GM21367 (cell line): ENCODE results near the gene JMJD7.

Experiments
- ATAC-seq: cut with Tn5 transposase; IDR thresholded peaks from one replicate; pipeline ENCODE4 v1.9.1; 2021; ENCODE audit not compliant: unreplicated experiment

Gene JMJD7

DNA sequence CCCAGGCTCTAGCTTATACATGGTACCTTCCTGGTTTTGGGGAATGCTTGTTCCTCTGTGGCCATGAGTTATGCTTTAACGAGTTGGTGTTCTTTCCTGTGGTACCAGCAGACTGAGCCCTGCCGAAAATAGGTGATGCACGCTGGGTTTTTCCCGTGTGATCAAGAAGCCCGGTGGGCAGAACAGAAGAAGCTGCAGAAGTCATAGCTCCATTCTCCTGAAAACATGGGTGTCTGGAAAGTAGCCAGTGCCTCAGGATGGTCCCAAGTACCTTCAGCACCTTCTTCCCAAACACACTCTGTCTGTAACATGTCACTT lies 28.4 kb upstream of the JMJD7 start:
- no peak for ATAC-seq

DNA sequence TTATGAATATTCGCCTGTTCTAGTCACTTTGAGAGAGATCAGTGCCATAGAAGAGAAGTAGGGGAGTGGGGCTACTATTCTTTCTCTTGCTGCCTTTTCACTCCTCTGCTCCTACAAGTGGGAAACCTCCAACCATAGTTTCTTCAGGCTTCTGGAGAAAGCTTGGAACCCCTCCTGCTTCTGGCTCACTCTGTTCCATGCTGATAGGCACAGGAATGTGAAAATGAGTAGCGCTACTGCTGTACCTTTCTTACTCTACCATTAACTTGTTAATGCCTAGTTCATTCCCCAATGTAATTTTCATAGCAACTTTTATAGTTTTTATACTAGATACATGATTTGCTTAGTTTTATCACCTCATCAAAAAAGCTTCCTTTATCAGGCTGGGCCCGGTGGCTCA lies 26.7 kb upstream of the JMJD7 start:
- no peak for ATAC-seq

DNA sequence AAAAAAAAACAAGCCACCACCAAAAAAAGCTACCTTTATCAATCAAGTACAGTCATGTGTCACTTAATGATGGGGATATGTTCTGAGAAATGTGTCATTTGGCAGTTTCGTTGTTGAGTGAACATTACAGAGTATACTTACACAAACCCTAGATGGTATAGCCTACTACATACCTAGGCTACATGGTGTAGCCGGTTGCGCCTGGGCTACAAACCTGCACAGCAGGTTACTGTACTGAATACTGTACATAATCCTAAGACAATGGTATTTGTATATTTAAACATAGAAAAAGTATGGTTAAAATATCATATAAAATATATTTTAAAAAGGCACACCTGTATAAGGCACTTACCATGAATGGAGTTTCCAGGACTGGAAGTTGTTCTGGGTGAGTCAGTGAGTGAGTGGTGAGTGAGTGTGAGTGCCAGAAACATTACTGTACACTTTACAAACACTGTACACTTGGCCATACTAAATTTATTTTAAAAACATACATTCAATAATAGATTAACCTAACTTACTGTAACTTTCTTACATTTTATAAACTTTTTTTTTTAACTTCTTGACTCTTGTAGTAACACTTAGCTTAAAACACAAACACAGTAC lies 25.9 kb upstream of the JMJD7 start:
- ATAC-seq, result no peak

DNA sequence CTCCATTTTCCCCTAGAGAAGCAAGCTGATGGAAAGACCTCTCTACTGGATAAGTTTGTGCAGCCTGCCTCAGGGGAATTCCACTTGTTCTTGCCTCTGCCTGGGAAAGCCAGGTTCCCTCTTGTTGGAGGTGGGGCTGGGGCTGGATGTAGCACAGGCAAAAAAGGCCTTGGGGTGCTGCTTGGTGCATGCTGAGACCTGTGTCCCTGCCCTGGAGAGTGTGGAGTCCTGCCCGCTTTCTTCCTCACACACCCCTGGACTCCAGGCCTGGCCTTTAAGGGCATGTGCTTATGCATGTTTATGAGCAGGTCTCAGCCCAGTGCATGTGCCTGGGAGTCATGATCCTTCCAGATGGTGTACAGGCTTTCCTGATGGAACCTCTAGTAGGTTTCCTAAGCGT lies 23.5 kb upstream of the JMJD7 start:
- no peak for ATAC-seq

DNA sequence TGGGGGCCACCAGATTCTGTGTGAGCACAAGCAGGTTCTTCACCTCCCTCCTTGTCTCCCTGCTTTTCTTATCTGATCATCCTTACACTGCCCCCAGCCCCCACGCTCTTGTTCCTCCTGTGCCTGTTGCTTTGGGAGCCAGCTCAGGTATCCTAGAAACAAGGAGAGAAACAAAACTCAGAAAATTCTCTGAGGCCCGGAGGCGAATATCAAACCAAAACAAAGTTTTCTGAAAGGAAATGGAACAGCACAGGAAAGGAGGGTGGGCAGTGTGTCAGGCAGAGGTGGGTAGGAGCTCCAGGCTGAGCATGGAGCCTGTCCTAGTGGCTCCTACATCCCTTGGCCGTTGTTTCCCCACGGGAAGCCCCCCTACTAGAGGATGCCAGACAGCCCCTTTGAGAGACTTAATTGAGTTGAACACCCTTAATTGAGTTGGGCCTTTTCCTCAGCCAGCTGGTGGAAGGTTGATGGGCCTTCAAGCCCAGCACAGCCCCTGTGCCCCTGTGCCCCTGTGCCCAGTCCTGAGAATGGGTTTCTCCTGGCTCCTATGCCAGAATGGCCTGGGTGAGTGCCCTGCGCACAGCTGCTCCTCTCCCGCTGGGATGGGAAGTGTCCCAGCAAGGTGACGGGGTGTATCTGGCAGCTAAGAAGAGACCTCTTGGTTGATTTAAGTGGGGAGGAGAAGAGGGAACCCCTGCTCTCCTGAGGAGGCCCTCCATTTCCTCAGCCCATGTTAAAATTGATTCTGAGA lies 22.8 kb upstream of the JMJD7 start:
- no peak for ATAC-seq

DNA sequence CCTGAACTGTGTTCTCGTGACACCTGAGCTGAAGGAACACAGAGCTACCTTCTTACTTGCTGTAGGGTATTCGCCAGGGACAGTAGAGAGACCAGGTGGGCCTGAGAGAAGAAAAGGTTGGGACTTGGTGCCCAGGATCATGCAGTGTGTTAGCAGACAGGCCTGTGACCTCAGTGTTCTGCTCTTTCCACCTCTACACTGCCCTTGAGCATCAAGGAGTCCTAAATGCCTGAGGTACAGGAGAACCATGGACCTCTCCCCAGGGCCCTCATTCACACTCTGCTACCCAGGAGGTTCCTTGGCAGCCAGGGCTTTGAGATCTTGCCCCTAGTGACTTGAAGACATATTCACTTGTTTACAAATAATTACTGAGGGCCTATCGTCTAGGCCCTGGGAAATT lies 22.2 kb upstream of the JMJD7 start:
- no peak for ATAC-seq

DNA sequence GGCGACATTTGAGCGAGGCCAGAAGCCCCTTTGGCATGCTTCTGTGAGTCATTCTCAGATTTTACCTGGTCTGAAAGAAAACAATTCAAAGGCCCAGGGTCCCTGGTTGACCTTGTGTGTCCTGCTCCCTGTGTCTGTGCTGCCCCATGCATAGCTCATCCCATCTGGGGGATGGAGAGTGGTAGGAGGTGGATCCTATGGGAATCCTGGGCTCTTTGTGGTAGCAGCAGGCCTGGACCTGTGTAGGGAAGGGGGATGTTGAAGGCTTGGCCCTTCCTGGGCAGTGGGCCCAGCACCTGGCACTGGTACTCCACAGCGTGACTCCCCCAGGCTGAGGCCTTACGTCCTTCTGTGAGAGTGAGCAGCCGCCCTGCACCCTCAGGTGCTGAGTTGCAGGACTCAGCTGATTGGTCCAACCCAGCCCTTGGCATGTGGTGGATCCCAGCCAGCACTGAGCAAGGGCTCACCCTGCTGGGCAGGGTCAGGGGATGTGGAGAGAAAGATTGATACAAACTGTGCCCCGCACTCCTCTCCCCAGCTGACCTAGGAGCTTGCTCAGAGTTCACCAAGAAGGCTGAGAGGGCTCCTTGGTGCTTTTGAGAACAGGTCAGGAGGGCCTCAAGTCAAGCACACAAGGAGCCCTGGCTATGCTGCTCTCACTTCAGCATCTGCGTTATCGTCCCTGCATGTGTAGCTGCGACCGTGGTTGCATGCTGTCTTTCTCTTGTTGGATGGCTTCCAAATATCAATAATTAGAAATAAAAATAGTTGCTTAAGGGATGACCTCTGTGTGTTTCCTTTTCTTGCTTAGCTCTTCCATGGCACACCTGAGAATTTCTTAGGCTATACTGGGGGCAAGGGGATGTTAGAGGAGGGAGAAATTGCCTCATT lies 21.4 kb upstream of the JMJD7 start:
- ATAC-seq, result no peak

DNA sequence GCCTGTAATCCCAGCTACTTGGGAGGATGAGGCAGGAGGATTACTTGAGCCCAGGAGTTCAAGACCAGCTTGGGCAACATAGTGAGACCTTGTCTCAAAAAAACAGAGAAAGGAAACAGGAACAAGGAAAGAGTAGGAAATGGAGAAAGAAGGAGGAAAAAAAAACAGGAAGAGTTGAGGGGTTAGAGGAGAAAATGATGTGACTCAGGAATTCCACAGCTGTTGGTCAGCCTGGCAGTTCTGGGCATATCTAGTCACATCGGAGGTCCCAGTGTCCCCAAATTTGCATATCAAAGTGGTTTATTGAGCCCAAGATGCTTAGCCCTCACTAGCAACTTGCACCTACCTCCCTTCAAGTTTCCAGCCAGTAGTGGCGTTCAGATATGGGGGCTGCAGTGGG lies 18.8 kb upstream of the JMJD7 start:
- ATAC-seq, result no peak

DNA sequence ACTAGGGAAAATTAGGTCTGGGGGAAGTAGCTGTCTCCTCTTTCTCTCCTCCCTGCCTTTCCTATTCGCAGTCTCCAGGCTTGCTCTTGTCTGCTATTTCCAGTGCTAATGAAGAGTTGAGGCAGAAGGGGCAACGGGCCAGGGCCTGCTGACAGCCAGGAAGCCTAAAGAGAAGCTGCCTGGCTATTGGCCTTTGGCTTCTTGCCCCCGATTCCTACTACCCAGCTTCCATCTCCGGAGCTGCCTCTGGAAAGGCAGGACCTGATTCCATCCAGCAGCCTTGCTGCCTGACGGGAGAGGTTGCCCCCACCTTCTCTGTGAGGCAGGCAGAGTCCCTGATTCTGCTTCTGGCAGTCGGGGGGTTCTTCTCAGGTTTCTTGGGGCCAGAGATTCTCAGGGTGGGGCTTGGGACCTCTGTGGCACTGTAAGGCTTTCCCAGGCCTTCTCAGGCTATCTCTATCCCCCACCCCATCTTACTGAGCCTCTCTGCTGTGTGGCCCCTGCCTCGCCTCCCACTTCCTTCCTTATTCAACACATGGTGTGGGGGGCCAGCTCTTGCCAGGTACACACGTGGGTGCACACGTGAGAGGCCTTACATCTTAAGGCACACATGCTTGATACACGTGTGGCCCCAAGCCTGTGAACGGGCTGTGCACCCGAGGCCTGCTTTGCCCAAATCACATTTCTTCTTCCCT lies 18.2 kb upstream of the JMJD7 start:
- ATAC-seq, result no peak

DNA sequence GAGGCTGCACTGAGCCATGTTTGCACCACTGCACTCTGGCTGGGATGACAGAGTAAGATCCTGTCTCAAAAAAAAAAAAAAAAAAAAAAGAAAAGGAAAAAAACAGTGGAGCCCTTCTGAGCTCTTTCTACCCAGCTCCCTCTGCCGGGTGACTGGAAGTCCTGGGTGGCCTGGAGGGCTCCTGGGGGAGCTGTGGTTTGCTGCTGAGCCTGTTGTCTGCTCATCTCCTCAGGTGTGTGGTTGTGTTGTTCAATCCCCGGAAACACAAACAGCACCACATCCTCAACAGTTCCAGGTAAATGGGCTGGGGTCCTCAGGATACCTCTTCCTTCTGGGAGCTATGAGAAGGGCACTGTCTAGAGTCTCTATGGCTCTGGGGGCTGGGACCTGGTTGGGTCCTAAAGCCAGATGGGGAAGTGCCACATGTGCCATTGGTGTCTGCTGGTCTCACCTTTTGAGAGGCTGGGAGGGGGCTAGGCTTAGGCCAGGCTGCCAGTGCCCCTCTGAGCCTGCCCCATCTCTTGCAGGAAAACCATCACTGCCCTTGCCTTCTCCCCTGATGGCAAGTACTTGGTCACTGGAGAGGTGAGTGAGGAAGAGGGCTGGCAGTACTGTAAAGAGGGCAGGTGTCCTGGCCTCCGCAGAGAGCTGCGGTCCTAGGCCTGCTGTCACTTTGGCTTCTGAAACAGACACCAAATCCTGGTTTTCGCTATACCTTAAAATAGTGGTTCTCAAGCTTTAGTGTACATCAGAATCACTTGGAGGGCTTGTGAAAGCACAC lies 17.1 kb upstream of the JMJD7 start:
- no peak for ATAC-seq

DNA sequence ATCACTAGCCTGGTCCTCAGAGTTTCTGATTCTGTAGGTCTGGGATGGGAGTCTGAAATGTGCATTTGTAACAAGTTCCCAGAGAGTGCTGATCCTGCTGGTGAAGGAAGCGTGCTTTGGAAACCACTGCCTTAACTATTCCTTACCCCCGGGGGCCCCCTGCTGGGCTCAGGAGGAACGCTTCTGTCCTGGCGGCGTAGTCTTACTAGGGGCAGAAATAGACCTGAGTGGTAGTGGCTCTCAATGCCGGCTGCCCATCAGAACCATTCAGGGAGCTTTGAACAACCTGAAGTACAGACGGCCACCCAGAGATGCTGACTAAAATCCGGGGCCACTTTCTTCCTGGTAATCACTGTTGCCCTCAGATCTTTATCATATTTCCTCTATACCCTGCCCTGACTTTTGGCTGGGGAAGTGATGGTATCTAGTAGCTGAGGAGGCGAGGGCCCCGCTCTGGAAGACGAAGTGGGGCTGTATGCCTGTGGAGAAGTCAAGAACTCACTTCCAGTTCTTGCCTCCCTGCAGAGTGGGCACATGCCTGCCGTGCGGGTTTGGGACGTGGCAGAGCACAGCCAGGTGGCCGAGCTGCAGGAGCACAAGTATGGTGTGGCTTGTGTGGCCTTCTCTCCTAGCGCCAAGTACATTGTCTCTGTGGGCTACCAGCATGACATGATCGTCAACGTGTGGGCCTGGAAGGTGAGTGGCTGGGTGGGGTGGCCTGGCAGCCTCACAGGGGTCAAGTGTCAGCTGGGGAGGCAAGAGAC lies 16.3 kb upstream of the JMJD7 start:
- no peak for ATAC-seq

DNA sequence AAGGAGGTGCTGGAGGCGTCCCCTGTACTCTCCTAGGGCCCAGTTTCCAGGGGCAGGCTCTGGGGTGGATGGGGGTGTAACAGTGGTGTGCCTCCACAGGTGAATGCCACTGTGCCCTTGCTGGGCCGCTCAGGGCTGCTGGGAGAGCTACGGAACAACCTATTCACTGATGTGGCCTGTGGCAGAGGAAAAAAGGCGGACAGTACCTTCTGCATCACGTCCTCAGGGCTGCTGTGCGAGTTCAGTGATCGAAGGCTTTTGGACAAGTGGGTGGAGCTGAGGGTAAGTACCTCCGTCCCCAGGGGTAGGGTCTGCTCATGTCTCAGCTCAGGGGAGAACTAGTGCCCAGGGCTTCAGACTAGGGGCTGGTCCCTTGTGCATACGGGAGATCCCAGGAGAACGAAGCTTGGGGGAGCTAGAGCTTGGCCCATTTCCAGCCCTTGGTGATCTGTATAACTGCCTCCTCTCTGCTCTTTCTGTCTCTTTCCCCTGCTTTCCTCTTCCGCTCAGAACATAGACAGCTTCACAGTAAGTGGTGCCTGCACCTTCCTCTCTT lies 15.0 kb upstream of the JMJD7 start:
- ATAC-seq, result no peak

DNA sequence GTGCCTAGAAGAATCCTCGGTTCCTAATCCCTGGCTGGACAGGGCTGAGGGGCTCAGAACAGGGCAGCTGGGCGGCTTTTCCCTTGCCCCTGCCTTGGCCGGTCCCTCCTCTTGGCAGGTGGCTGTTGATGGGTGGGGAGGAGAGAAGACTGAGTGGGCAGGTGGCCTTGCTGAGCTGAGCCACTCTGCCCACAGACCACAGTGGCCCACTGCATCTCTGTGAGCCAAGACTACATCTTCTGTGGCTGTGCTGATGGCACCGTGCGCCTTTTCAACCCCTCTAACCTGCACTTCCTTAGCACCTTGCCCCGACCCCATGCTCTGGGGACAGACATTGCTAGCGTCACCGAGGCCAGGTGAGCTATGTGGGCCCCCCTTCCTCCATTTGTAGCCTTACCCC lies 14.5 kb upstream of the JMJD7 start:
- no peak for ATAC-seq

DNA sequence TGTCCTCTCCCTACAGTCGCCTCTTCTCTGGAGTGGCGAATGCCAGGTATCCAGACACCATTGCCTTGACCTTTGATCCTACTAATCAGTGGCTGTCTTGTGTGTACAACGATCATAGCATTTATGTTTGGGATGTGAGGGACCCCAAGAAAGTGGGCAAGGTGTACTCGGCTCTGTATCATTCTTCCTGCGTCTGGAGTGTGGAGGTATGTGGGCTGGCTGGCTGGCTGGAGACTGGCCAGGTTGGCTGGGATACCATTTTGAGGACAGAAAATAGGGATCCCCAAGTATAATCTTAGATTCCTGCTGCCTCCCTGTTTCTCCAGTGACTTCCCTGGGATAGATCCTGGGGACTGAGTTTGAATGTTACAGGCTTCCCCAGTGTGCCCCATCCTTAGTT lies 13.4 kb upstream of the JMJD7 start:
- no peak for ATAC-seq

DNA sequence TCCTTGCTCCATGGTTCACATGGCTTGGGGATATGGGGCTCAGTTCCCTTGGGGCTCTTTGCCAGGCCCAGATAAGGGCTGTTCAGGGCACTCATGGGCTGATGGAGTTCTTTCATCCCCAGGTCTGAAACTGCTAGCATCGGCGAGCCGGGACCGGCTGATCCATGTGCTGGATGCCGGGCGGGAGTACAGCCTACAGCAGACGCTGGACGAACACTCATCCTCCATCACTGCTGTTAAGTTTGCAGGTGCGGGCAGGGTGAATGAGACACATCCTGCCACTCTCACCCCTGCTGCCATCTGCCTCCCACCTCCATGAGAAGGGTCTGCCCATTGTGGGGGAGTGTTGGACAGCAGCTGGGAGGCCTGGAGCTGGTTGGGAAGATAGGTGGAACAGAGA lies 11.1 kb upstream of the JMJD7 start:
- ATAC-seq, result no peak

DNA sequence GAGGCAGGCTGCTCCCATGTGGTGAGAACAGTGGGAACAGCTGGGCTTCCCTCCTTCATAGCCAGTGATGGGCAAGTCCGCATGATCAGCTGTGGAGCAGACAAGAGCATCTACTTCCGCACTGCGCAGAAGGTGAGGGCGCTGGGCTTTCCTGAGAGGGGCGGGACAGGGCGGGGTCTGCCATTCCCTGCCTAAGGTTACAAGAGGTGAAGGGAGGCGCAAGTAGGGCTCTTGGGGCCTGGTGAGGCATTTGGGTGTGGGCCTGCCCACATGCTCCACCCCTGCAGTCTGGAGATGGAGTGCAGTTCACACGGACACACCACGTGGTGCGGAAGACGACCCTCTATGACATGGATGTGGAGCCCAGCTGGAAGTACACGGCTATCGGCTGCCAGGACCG lies 10.6 kb upstream of the JMJD7 start:
- no peak for ATAC-seq

DNA sequence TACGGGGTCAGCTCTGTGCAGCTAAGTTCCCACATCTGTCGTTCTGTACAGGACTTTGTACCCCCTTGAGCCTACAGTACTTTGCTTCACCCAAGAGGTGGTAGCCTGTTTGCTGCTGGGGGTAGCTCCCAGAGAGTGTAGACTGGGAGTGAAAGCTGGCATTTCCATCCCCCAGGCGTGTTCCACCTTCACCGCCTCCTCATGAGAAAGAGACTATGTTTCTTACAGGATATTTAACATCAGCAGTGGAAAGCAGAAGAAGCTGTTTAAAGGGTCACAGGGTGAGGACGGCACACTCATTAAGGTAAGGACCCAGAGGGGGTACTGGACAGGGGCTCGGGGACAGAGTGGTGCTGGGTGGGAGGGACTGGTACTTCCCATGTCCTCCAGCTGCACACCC lies 10.1 kb upstream of the JMJD7 start:
- ATAC-seq, result no peak

DNA sequence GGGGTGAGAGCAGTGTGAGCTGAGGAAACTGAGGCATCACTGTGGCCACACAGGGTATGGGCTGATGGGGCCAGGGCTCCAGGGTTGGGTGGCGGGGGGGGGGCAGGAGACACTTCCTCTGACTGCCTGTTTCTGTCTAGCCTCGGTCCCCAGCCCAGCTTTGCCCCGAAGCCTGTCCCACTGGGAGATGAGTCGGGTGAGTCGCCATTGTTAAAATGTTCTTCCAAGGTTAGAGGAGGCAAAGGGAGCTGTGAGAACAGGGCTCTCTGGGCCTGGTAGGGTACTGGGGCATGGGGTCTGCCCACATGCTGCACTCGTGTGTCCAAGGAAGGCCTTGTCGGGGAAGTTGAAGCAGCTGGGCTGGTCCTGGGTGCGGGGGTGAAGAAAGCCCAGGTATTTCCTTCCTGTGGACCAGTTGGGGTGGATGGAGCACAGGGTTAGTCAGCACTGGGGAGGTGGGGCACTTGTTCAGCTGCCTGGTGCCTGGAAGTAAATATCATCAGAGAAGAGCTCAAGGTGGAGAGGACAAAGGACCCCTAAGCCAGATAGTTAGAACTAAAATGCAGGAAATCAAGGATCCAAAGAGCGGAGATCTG lies 8.3 kb upstream of the JMJD7 start:
- no peak for ATAC-seq

DNA sequence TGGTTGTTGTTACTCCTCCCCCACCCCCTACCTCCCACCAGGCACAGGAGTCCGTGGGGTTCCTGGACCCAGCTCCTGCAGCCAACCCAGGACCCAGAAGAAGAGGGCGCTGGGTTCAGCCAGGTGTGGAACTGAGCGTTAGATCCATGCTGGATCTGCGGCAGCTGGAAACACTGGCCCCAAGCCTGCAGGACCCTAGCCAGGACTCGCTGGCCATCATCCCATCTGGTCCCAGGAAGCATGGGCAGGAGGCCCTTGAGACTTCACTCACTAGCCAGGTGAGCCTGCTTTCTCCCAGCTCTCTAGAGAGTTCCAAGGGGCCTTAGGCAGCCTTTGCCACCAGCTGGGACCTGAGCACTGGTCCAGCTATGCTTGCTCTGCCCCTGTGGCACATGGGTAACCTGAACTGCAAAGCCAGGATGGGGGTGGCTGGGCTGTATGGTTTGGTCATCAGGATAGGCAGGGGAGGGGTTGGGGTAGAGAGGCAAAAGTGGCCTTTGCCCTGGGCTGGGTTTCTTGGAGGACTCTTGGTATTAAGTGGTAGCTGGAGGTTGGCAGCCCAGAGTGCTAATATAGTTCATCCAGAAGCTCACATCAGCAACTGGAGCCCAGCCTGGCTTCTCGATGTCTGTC lies 7.0 kb upstream of the JMJD7 start:
- ATAC-seq, result no peak
